Measurements from ENCODE around the gene LRBA. TPM values are rescaled to one million over a fixed set of nuclear protein-coding genes. Genes with fewer than 3 reads are reported as not detected.

The LRBA gene
- total RNA-seq, 1 experiment from 2014 or later: 25.9 TPM

- no peak for DNase-seq (ENCODE audit: low spot score)
These were observed 686.6 kb downstream of the LRBA start for GRCh38 chr4:150328496-150328895.

GRCh38 chr4:150327262-150327780 lies 687.8 kb downstream of the LRBA start:
- no peak for DNase-seq (ENCODE audit: low spot score)

- no peak for DNase-seq (ENCODE audit: low spot score)
These were observed 689.2 kb downstream of the LRBA start for GRCh38 chr4:150325872-150326271.

GRCh38 chr4:150323406-150324325 lies 691.4 kb downstream of the LRBA start:
- no peak for DNase-seq (ENCODE audit: low spot score)

GRCh38 chr4:150322646-150323045 lies 692.4 kb downstream of the LRBA start:
- no peak for DNase-seq (ENCODE audit: low spot score)

GRCh38 chr4:150321113-150321512 lies 694.0 kb downstream of the LRBA start:
- no peak for DNase-seq (ENCODE audit: low spot score)

- DNase-seq (ENCODE audit: low spot score): no peak
These were observed 696.1 kb downstream of the LRBA start for GRCh38 chr4:150318971-150319370.

- no peak for DNase-seq (ENCODE audit: low spot score)
These were observed 696.6 kb downstream of the LRBA start for GRCh38 chr4:150318527-150318926.

GRCh38 chr4:150316332-150317205 lies 698.5 kb downstream of the LRBA start:
- DNase-seq (ENCODE audit: low spot score): no peak

- no peak for DNase-seq (ENCODE audit: low spot score)
These were observed 699.4 kb downstream of the LRBA start for GRCh38 chr4:150315691-150316090.

GRCh38 chr4:150315175-150315574 lies 699.9 kb downstream of the LRBA start:
- DNase-seq (ENCODE audit: low spot score): no peak

GRCh38 chr4:150314031-150314430 lies 701.1 kb downstream of the LRBA start:
- DNase-seq (ENCODE audit: low spot score): no peak

- peak; percentile 16 for DNase-seq (ENCODE audit: low spot score)
These were observed 704.8 kb downstream of the LRBA start for GRCh38 chr4:150310159-150310895.

GRCh38 chr4:150308824-150309472 lies 706.1 kb downstream of the LRBA start:
- peak; percentile 51 for DNase-seq (ENCODE audit: low spot score)

- DNase-seq (ENCODE audit: low spot score): no peak
These were observed 708.4 kb downstream of the LRBA start for GRCh38 chr4:150306719-150307118.

- DNase-seq (ENCODE audit: low spot score): peak; percentile 52
These were observed 709.1 kb downstream of the LRBA start for GRCh38 chr4:150305995-150306394.

- peak; percentile 89 for DNase-seq (ENCODE audit: low spot score)
These were observed 712.5 kb downstream of the LRBA start for GRCh38 chr4:150302553-150302952.

- DNase-seq (ENCODE audit: low spot score): no peak
These were observed 715.3 kb downstream of the LRBA start for GRCh38 chr4:150299816-150300215.

GRCh38 chr4:150297861-150298474 lies 717.1 kb downstream of the LRBA start:
- peak; percentile 50 for DNase-seq (ENCODE audit: low spot score)

GRCh38 chr4:150289881-150290280 lies 725.2 kb downstream of the LRBA start:
- no peak for DNase-seq (ENCODE audit: low spot score)

GRCh38 chr4:150289198-150289597 lies 725.9 kb downstream of the LRBA start:
- no peak for DNase-seq (ENCODE audit: low spot score)

Measured in A172 (cell line).